Activated CD8-positive, alpha-beta memory T cell treated with anti-CD3 and anti-CD28 coated beads for 1 hour (primary cell): ENCODE data around the gene SLFN12L.
"Not testable (repeated sequence)": the region's sequence is repeated elsewhere in the genome, so short reads cannot be mapped to it uniquely, and the experiment has no call there.

Experiments
- DNase-seq, 2 donors: peaks; one replicate each; pipeline ENCODE4 v3.0.0-alpha.2; 2020; ENCODE audit warnings: low read depth in 1 of 2; ENCODE audit errors: extremely low read depth in 1 of 2

Gene SLFN12L

GRCh38 chr17:35543856-35544255 is 6.4 kb upstream of the SLFN12L start:
- DNase-seq: no peak

- no peak for DNase-seq
Observed at GRCh38 chr17:35542990-35543389, 5.5 kb upstream of the SLFN12L start.

GRCh38 chr17:35541434-35541833 is 4.0 kb upstream of the SLFN12L start:
- DNase-seq: no peak

- DNase-seq: no peak
Observed at GRCh38 chr17:35540589-35541404, 3.3 kb upstream of the SLFN12L start.

GRCh38 chr17:35539659-35540026 is 2.2 kb upstream of the SLFN12L start:
- DNase-seq: no peak

GRCh38 chr17:35536664-35537171 is 760 bp downstream of the SLFN12L start:
- DNase-seq: no peak

GRCh38 chr17:35535406-35535805 is 2.1 kb downstream of the SLFN12L start:
- DNase-seq: not testable (repeated sequence)

- DNase-seq: no peak
Observed at GRCh38 chr17:35534576-35535093, 2.8 kb downstream of the SLFN12L start.

GRCh38 chr17:35531160-35531559 is 6.3 kb downstream of the SLFN12L start:
- DNase-seq: no peak

- DNase-seq: no peak
Observed at GRCh38 chr17:35529866-35530265, 7.6 kb downstream of the SLFN12L start.

GRCh38 chr17:35529326-35529725 is 8.2 kb downstream of the SLFN12L start:
- not testable (repeated sequence) for DNase-seq

GRCh38 chr17:35523296-35523695 is 14.2 kb downstream of the SLFN12L start:
- no peak for DNase-seq

- DNase-seq: peak in 1 of 2 donors; percentile 21
Observed at GRCh38 chr17:35521654-35522256, 15.7 kb downstream of the SLFN12L start.

- no peak for DNase-seq
Observed at GRCh38 chr17:35521150-35521549, 16.3 kb downstream of the SLFN12L start.

- no peak for DNase-seq
Observed at GRCh38 chr17:35519906-35520442, 17.5 kb downstream of the SLFN12L start.

- DNase-seq: no peak
Observed at GRCh38 chr17:35519439-35519838, 18.0 kb downstream of the SLFN12L start.

GRCh38 chr17:35518431-35518830 is 19.0 kb downstream of the SLFN12L start:
- not testable (repeated sequence) for DNase-seq

- no peak for DNase-seq
Observed at GRCh38 chr17:35515027-35515426, 22.5 kb downstream of the SLFN12L start.

- DNase-seq: no peak
Observed at GRCh38 chr17:35514564-35514963, 22.9 kb downstream of the SLFN12L start.

GRCh38 chr17:35510052-35510451 is 27.4 kb downstream of the SLFN12L start:
- no peak for DNase-seq

GRCh38 chr17:35507714-35508113 is 29.8 kb downstream of the SLFN12L start:
- DNase-seq: not testable (repeated sequence)

- no peak for DNase-seq
Observed at GRCh38 chr17:35499548-35499947, 37.9 kb downstream of the SLFN12L start.
